Endothelial cell of umbilical vein (primary cell): ENCODE data around the gene C5orf24.

Experiments used
- CTCF ChIP-seq, 2 donors: IDR thresholded peaks; 1 replicate in 1 of 2; 2 replicates in 1 of 2; pipeline ENCODE4 v1.5.1; 2011; ENCODE audit warnings: low read length in 2 of 2, mild to moderate bottlenecking in 2 of 2, moderate library complexity in 2 of 2, control low read depth in 1 of 2, inconsistent platforms in 1 of 2, low read depth in 1 of 2; ENCODE audit not compliant: insufficient read depth in 1 of 2; ENCODE audit errors: extremely low read depth in 1 of 2
- EZH2 ChIP-seq: IDR thresholded peaks from 2 replicates; pipeline ENCODE4 v1.6.1; 2012; ENCODE audit warnings: borderline replicate concordance, low read depth, mild to moderate bottlenecking, moderate library complexity, low read length, inconsistent platforms; ENCODE audit not compliant: severe bottlenecking
- JUN ChIP-seq: IDR thresholded peaks from 2 replicates; pipeline ENCODE4 v1.6.1; 2011; ENCODE audit warnings: borderline replicate concordance, low read depth; ENCODE audit not compliant: insufficient read length, insufficient read depth
- MAX ChIP-seq: IDR thresholded peaks from 2 replicates; pipeline ENCODE4 v1.6.1; 2011; ENCODE audit not compliant: insufficient read depth, insufficient read length
- MYC ChIP-seq: IDR thresholded peaks from one replicate; pipeline ENCODE4 v1.6.1; 2011; ENCODE audit warnings: mild to moderate bottlenecking, low read depth, low read length
- POLR2A ChIP-seq: IDR thresholded peaks from 2 replicates; pipeline ENCODE4 v1.6.1; 2012; ENCODE audit warnings: low read depth, mild to moderate bottlenecking, control low read depth, low read length
- POLR2AphosphoS5 ChIP-seq: IDR thresholded peaks from 2 replicates; pipeline ENCODE4 v1.6.1; 2012; ENCODE audit warnings: low read depth, mild to moderate bottlenecking, control low read depth, low read length, moderate library complexity; ENCODE audit not compliant: insufficient read depth

GRCh38 chr5:134819407-134819963 is 26.3 kb upstream of the C5orf24 start:
- no peak for TF ChIP-seq CTCF (IDR thresholded peaks at IDR 0.05; ENCODE audit: extremely low read depth in 1 of 2, insufficient read depth in 1 of 2, low read depth in 1 of 2, low read length in 2 of 2)
- TF ChIP-seq EZH2 = no peak
- no peak for TF ChIP-seq POLR2AphosphoS5
- no peak for TF ChIP-seq POLR2A
- no peak for TF ChIP-seq MYC
- TF ChIP-seq MAX = no peak
- TF ChIP-seq JUN = no peak
